Measurements from ENCODE around the gene C2orf69.

C2orf69 gene

GRCh38 chr2:199916980-199917379 is 5.9 kb downstream of the C2orf69 start:
- no peak for FAIRE-seq

GRCh38 chr2:199922856-199923255 is 11.8 kb downstream of the C2orf69 start:
- FAIRE-seq, result no peak

GRCh38 chr2:199923924-199924323 is 12.8 kb downstream of the C2orf69 start:
- no peak for FAIRE-seq

- FAIRE-seq, result no peak
These were observed 15.7 kb downstream of the C2orf69 start for GRCh38 chr2:199926806-199927205.

GRCh38 chr2:199928226-199928625 is 17.1 kb downstream of the C2orf69 start:
- FAIRE-seq, result no peak

- no peak for FAIRE-seq
These were observed 17.5 kb downstream of the C2orf69 start for GRCh38 chr2:199928626-199929025.

GRCh38 chr2:199929262-199929661 is 18.2 kb downstream of the C2orf69 start:
- no peak for FAIRE-seq

- FAIRE-seq, result no peak
These were observed 21.3 kb downstream of the C2orf69 start for GRCh38 chr2:199932312-199932855.

GRCh38 chr2:199933466-199933865 is 22.4 kb downstream of the C2orf69 start:
- FAIRE-seq, result peak; percentile 18

GRCh38 chr2:199936554-199936953 is 25.5 kb downstream of the C2orf69 start:
- FAIRE-seq, result no peak

- peak; percentile 85 for FAIRE-seq
These were observed 29.3 kb downstream of the C2orf69 start for GRCh38 chr2:199940373-199940772.

GRCh38 chr2:199943373-199943772 is 32.3 kb downstream of the C2orf69 start:
- FAIRE-seq, result no peak

- no peak for FAIRE-seq
These were observed 35.1 kb downstream of the C2orf69 start for GRCh38 chr2:199946196-199946595.

GRCh38 chr2:199946836-199947235 is 35.7 kb downstream of the C2orf69 start:
- FAIRE-seq, result no peak

GRCh38 chr2:199950396-199950795 is 39.3 kb downstream of the C2orf69 start:
- no peak for FAIRE-seq

GRCh38 chr2:199951023-199951422 is 39.9 kb downstream of the C2orf69 start:
- peak; percentile 10 for FAIRE-seq

GRCh38 chr2:199955007-199955338 is 43.9 kb downstream of the C2orf69 start:
- no peak for FAIRE-seq

- no peak for FAIRE-seq
These were observed 44.4 kb downstream of the C2orf69 start, which contains the start of the genes MAIP1 and TYW5 for GRCh38 chr2:199955339-199956061. Gene MAIP1, plus strand, starts transcription at chr2:199955582. Its CDS starts 217 bp downstream, at chr2:199955799. Gene TYW5, minus strand, starts transcription at chr2:199955491. Its CDS starts 21 bp downstream, at chr2:199955470.

- no peak for FAIRE-seq
These were observed 44.9 kb downstream of the C2orf69 start for GRCh38 chr2:199956062-199956380.

GRCh38 chr2:199958014-199958413 is 46.9 kb downstream of the C2orf69 start:
- no peak for FAIRE-seq

GRCh38 chr2:199962203-199962602 is 51.1 kb downstream of the C2orf69 start:
- FAIRE-seq, result no peak

- FAIRE-seq, result no peak
These were observed 55.3 kb downstream of the C2orf69 start for GRCh38 chr2:199966405-199966804.

- FAIRE-seq, result no peak
These were observed 55.9 kb downstream of the C2orf69 start for GRCh38 chr2:199966976-199967375.

- no peak for FAIRE-seq
These were observed 57.0 kb downstream of the C2orf69 start for GRCh38 chr2:199968126-199968525.
